Osteocyte (in vitro differentiated cells): ENCODE measurements around the gene ALDOB. TPM values are rescaled to one million over a fixed set of nuclear protein-coding genes. Genes with fewer than 3 reads are reported as not detected.

Source experiments
- DNase-seq: peaks from one replicate; pipeline ENCODE4 v3.0.0; 2021; ENCODE audit warnings: mixed read lengths; ENCODE audit not compliant: unreplicated experiment; ENCODE audit errors: extremely low spot score
- H3K27ac Mint-ChIP-seq: one replicate; pipeline ENCODE4 v1.8.0; 2021; ENCODE audit warnings: mild to moderate bottlenecking, mixed read lengths; ENCODE audit not compliant: unreplicated experiment
- H3K27me3 Mint-ChIP-seq: one replicate; pipeline ENCODE4 v1.8.0; 2021; ENCODE audit warnings: mixed read lengths; ENCODE audit not compliant: unreplicated experiment
- H3K36me3 Mint-ChIP-seq: one replicate; pipeline ENCODE4 v1.8.0; 2021; ENCODE audit warnings: mixed read lengths; ENCODE audit not compliant: unreplicated experiment
- H3K4me1 Mint-ChIP-seq: one replicate; pipeline ENCODE4 v1.8.0; 2021; ENCODE audit warnings: mixed read lengths; ENCODE audit not compliant: unreplicated experiment
- H3K4me3 Mint-ChIP-seq: one replicate; pipeline ENCODE4 v1.8.0; 2021; ENCODE audit warnings: mild to moderate bottlenecking, moderate library complexity, mixed read lengths; ENCODE audit not compliant: unreplicated experiment
- H3K9me3 Mint-ChIP-seq: one replicate; pipeline ENCODE4 v1.8.0; 2021; ENCODE audit warnings: mixed read lengths; ENCODE audit not compliant: unreplicated experiment
- total RNA-seq: library from RNA; stranded (reverse); gene quantifications from 2 replicates; pipeline ENCODE4 v1.2.1, GENCODE V29; 2021
- TF ChIP-seq, protein P1 (sequence below): fragments of 200-600 bp; sonication (generic); IDR thresholded peaks from 2 replicates; pipeline ENCODE4 v1.5.0; 2021; ENCODE audit warnings: antibody characterized with exemption, mild to moderate bottlenecking, moderate library complexity

ALDOB gene
- total RNA-seq, 1 donor from 2014 or later, result not detected

DNA sequence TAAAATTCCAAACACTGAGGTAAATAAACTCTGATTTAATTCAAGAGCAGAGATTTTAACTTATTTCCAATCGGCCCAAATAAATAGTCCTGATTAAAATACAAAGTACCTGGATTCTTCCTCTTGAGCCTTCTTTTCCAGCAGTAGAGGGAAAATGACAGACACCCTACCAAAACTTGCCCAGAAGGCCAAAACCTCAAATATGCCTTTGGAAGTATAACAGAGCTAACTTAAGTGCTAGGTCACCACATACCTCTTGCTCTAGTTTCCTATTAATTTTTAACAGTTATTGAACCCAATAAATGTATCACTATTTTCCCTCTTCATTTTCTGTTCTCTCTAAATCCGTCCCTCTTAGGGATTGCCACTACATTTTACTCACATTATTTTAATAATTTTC lies 52.2 kb downstream of the ALDOB start:
- Mint-ChIP-seq H3K4me1 (no peaks in the 10 kb centered on the region), H3K27me3 (no peaks in the 10 kb centered on the region)

DNA sequence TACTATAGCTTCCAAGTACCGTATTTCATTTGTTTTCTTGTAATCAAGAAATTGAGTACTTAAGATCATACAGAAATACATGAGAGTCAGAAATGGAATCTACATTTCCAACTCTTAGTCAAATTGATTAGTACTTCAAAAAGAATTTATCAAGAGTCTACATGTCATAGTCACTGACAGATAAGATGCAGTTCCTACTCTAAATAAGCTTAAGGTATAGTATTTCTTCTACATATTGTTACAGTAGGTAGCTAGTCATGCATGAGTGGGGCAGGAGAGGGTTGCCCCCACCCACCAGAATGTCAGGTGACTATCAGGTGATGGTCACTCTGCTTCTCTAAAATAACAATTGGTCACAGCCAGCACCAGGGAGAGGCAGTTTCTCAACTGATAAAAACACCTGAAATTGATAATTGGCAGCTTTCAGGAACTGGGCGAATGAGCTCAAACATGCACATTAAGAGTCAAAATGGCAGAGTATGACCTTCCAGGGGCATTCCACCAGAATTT lies 53.7 kb downstream of the ALDOB start:
- Mint-ChIP-seq H3K36me3 (peaks cover 12% of the 10 kb centered on the region), H3K4me3 (no peak overlapping the region)
- TF ChIP-seq, protein P1, sequence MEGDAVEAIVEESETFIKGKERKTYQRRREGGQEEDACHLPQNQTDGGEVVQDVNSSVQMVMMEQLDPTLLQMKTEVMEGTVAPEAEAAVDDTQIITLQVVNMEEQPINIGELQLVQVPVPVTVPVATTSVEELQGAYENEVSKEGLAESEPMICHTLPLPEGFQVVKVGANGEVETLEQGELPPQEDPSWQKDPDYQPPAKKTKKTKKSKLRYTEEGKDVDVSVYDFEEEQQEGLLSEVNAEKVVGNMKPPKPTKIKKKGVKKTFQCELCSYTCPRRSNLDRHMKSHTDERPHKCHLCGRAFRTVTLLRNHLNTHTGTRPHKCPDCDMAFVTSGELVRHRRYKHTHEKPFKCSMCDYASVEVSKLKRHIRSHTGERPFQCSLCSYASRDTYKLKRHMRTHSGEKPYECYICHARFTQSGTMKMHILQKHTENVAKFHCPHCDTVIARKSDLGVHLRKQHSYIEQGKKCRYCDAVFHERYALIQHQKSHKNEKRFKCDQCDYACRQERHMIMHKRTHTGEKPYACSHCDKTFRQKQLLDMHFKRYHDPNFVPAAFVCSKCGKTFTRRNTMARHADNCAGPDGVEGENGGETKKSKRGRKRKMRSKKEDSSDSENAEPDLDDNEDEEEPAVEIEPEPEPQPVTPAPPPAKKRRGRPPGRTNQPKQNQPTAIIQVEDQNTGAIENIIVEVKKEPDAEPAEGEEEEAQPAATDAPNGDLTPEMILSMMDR, result no peak

More for the DNA sequence above, 52.2 kb downstream of the ALDOB start:
- TF ChIP-seq, protein P1, result no peak
- H3K9me3 Mint-ChIP-seq, result peaks cover 15% of the 10 kb centered on the region
- H3K4me3 Mint-ChIP-seq, result no peak overlapping the region
- peaks cover 12% of the 10 kb centered on the region for H3K36me3 Mint-ChIP-seq
- no peak overlapping the region for H3K27ac Mint-ChIP-seq
- no peak for DNase-seq

DNA sequence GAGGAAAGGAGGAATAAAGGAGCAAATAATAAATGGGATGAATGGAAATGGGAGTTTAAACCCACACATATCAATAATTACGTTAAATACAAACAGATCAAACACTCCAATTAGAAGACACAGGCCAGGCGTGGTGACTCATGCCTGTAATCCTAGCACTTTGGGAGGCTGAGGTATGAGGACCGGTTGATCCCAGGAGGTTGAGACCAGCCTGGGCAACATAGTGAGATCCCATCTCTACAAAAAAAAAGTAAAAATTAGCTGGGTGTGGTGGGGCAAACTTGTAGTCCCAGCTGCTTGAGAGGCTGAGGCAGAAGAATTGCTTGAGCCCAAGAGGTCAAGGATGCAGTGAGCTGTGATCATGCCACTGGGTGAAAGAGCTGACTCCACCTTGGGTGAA lies 54.5 kb downstream of the ALDOB start:
- DNase-seq, result no peak
- H3K4me3 Mint-ChIP-seq, result no peak overlapping the region
- peaks cover 13% of the 10 kb centered on the region for H3K9me3 Mint-ChIP-seq
- H3K36me3 Mint-ChIP-seq, result peaks cover 10% of the 10 kb centered on the region
- no peak overlapping the region for H3K27ac Mint-ChIP-seq
- H3K27me3 Mint-ChIP-seq, result no peaks in the 10 kb centered on the region
- H3K4me1 Mint-ChIP-seq, result no peaks in the 10 kb centered on the region
- TF ChIP-seq, protein P1, result no peak

More for the DNA sequence above, 53.7 kb downstream of the ALDOB start:
- Mint-ChIP-seq H3K9me3 (peaks cover 15% of the 10 kb centered on the region), H3K27me3 (no peaks in the 10 kb centered on the region), H3K4me1 (no peaks in the 10 kb centered on the region), H3K27ac (no peak overlapping the region)
- no peak for DNase-seq

DNA sequence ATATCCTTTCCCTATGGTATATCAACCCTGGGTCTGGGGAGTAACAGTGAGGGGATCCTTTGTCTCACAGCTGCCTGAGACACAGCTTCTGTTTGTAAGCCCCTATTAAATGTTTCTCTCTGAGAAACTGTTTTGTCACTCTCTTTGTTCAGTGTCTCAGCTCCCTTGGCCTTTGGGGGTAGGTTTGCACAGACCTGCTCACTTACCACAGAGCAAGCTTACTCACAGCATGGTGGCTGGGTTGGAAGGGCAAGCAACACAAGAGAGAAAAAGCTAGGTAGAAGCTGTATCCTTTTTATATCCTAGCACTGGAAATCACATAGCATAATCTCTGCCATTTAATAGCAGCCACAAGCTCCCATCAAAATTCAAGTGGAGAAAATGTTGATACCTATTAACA lies 55.3 kb downstream of the ALDOB start:
- Mint-ChIP-seq H3K4me3 (no peak overlapping the region), H3K9me3 (peaks cover 7% of the 10 kb centered on the region), H3K36me3 (peaks cover 5% of the 10 kb centered on the region), H3K4me1 (no peaks in the 10 kb centered on the region), H3K27ac (no peak overlapping the region), H3K27me3 (no peaks in the 10 kb centered on the region)
- DNase-seq, result no peak
- TF ChIP-seq, protein P1, result no peak

DNA sequence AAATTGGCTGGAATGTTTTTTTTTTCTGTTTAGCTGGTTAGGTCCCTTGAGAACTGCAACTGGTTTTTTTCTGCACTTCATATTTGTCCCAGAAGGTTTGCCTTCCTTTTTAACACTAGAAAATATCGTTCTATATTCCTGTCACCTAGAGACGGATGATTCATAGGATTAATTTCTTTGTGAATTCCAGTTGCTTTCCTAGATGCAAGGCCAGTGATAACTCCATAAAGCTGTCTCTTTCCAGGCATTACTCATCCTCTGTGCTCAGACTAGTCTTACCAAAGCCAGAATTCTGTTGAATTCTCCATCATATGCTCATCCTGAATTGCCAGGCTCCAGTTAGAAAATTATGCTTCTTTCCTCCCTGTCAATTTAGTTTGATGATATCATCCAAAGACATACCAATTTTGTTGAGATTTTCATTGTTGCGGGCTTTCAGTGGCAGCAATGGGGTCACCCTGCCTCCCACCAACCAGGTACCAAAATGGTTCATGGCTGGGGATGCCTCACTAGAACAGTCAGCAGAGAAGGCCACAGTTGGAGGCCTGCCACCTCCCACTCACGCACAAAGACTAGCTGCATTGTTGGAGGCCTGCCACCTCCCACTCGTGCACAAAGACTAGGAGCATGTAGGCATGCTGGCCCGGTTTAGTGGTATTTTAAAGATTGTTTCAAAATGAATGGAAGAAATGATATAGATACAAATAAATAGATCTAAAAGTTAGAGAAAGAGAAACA lies 59.3 kb downstream of the ALDOB start:
- no peaks in the 10 kb centered on the region for H3K4me1 Mint-ChIP-seq
- TF ChIP-seq, protein P1, result no peak
- peaks cover 7% of the 10 kb centered on the region for H3K27me3 Mint-ChIP-seq
- H3K4me3 Mint-ChIP-seq, result no peak overlapping the region
- no peaks in the 10 kb centered on the region for H3K9me3 Mint-ChIP-seq
- H3K36me3 Mint-ChIP-seq, result no peaks in the 10 kb centered on the region
- H3K27ac Mint-ChIP-seq, result no peak overlapping the region
- DNase-seq, result no peak
